ENCODE measurements around the gene RIMS1. TPM values are rescaled to one million over a fixed set of nuclear protein-coding genes. Genes with fewer than 3 reads are reported as not detected.
"Not testable (repeated sequence)": the region's sequence is repeated elsewhere in the genome, so short reads cannot be mapped to it uniquely, and the experiment has no call there.

RIMS1 gene
- total and polyA plus RNA-seq, 2 donors, result 0.09 to 0.14 TPM

- no peak overlapping the region for H3K4me3 ChIP-seq (ENCODE audit: low read length in 2 of 2)
- no peaks in the 10 kb centered on the region for H3K9me3 ChIP-seq (ENCODE audit: control insufficient read depth in 2 of 2, insufficient read depth in 1 of 2, low read length in 1 of 2)
- H3K36me3 ChIP-seq (ENCODE audit: control insufficient read depth in 2 of 2, insufficient read depth in 2 of 2, low read length in 1 of 2), result no peaks in the 10 kb centered on the region
- no peaks in the 10 kb centered on the region for H3K27me3 ChIP-seq (ENCODE audit: control insufficient read depth in 2 of 2, insufficient read depth in 1 of 2, low read length in 1 of 2)
- no peak for DNase-seq (ENCODE audit: low read depth in 6 of 9, low spot score in 9 of 9)
- H3K27ac ChIP-seq (ENCODE audit: low read depth in 1 of 2, low read length in 1 of 2), result no peak overlapping the region
- H3K4me1 ChIP-seq (ENCODE audit: control insufficient read depth in 2 of 2, insufficient read depth in 2 of 2, low read length in 2 of 2), result no peaks in the 10 kb centered on the region
- WGBS, result 89% methylated on average over 7 of the region's 7 CpGs
These were observed 79.1 kb downstream of the RIMS1 start for GRCh38 chr6:71965404-71965803.

- H3K27me3 ChIP-seq (ENCODE audit: control insufficient read depth in 2 of 2, insufficient read depth in 1 of 2, low read length in 1 of 2), result no peaks in the 10 kb centered on the region
- H3K36me3 ChIP-seq (ENCODE audit: control insufficient read depth in 2 of 2, insufficient read depth in 2 of 2, low read length in 1 of 2), result no peaks in the 10 kb centered on the region
- H3K27ac ChIP-seq (ENCODE audit: low read depth in 1 of 2, low read length in 1 of 2), result no peak overlapping the region
- H3K4me3 ChIP-seq (ENCODE audit: low read length in 2 of 2), result no peak overlapping the region
- H3K4me1 ChIP-seq (ENCODE audit: control insufficient read depth in 2 of 2, insufficient read depth in 2 of 2, low read length in 2 of 2), result no peaks in the 10 kb centered on the region
- DNase-seq (ENCODE audit: low read depth in 6 of 9, low spot score in 9 of 9), result no peak
- 90% methylated on average over 5 of the region's 5 CpGs for WGBS
- no peaks in the 10 kb centered on the region for H3K9me3 ChIP-seq (ENCODE audit: control insufficient read depth in 2 of 2, insufficient read depth in 1 of 2, low read length in 1 of 2)
These were observed 81.1 kb downstream of the RIMS1 start for GRCh38 chr6:71967436-71967835.

GRCh38 chr6:71977884-71978283 lies 91.5 kb downstream of the RIMS1 start:
- no peaks in the 10 kb centered on the region for H3K4me1 ChIP-seq (ENCODE audit: control insufficient read depth in 2 of 2, insufficient read depth in 2 of 2, low read length in 2 of 2)
- H3K27me3 ChIP-seq (ENCODE audit: control insufficient read depth in 2 of 2, insufficient read depth in 1 of 2, low read length in 1 of 2), result no peaks in the 10 kb centered on the region
- H3K36me3 ChIP-seq (ENCODE audit: control insufficient read depth in 2 of 2, insufficient read depth in 2 of 2, low read length in 1 of 2), result no peaks in the 10 kb centered on the region
- 69% methylated on average over 4 of the region's 4 CpGs for WGBS
- no peak overlapping the region for H3K27ac ChIP-seq (ENCODE audit: low read depth in 1 of 2, low read length in 1 of 2)
- DNase-seq (ENCODE audit: low read depth in 6 of 9, low spot score in 9 of 9), result no peak
- H3K4me3 ChIP-seq (ENCODE audit: low read length in 2 of 2), result no peak overlapping the region
- no peaks in the 10 kb centered on the region for H3K9me3 ChIP-seq (ENCODE audit: control insufficient read depth in 2 of 2, insufficient read depth in 1 of 2, low read length in 1 of 2)

- no peak for DNase-seq (ENCODE audit: low read depth in 6 of 9, low spot score in 9 of 9)
- 89% methylated on average over 2 of the region's 2 CpGs for WGBS
These were observed 93.6 kb downstream of the RIMS1 start for GRCh38 chr6:71979911-71980310.

GRCh38 chr6:71982389-71982788 lies 96.0 kb downstream of the RIMS1 start:
- no peaks in the 10 kb centered on the region for H3K27me3 ChIP-seq (ENCODE audit: control insufficient read depth in 2 of 2, insufficient read depth in 1 of 2, low read length in 1 of 2)
- no peaks in the 10 kb centered on the region for H3K36me3 ChIP-seq (ENCODE audit: control insufficient read depth in 2 of 2, insufficient read depth in 2 of 2, low read length in 1 of 2)
- DNase-seq (ENCODE audit: low read depth in 6 of 9, low spot score in 9 of 9), result no peak
- H3K9me3 ChIP-seq (ENCODE audit: control insufficient read depth in 2 of 2, insufficient read depth in 1 of 2, low read length in 1 of 2), result no peaks in the 10 kb centered on the region
- no peak overlapping the region for H3K27ac ChIP-seq (ENCODE audit: low read depth in 1 of 2, low read length in 1 of 2)
- H3K4me1 ChIP-seq (ENCODE audit: control insufficient read depth in 2 of 2, insufficient read depth in 2 of 2, low read length in 2 of 2), result no peaks in the 10 kb centered on the region
- WGBS, result 54% methylated on average over 1 of the region's 1 CpG
- H3K4me3 ChIP-seq (ENCODE audit: low read length in 2 of 2), result no peak overlapping the region

More at GRCh38 chr6:71979911-71980310, 93.6 kb downstream of the RIMS1 start:
- no peak overlapping the region for H3K27ac ChIP-seq (ENCODE audit: low read depth in 1 of 2, low read length in 1 of 2)
- no peaks in the 10 kb centered on the region for H3K36me3 ChIP-seq (ENCODE audit: control insufficient read depth in 2 of 2, insufficient read depth in 2 of 2, low read length in 1 of 2)
- no peaks in the 10 kb centered on the region for H3K9me3 ChIP-seq (ENCODE audit: control insufficient read depth in 2 of 2, insufficient read depth in 1 of 2, low read length in 1 of 2)
- H3K4me3 ChIP-seq (ENCODE audit: low read length in 2 of 2), result no peak overlapping the region
- no peaks in the 10 kb centered on the region for H3K27me3 ChIP-seq (ENCODE audit: control insufficient read depth in 2 of 2, insufficient read depth in 1 of 2, low read length in 1 of 2)
- no peaks in the 10 kb centered on the region for H3K4me1 ChIP-seq (ENCODE audit: control insufficient read depth in 2 of 2, insufficient read depth in 2 of 2, low read length in 2 of 2)

GRCh38 chr6:71983131-71983530 lies 96.8 kb downstream of the RIMS1 start:
- DNase-seq (ENCODE audit: low read depth in 6 of 9, low spot score in 9 of 9), result no peak
- Histone ChIP-seq H3K27ac (ENCODE audit: low read depth in 1 of 2, low read length in 1 of 2) (no peak overlapping the region), H3K9me3 (ENCODE audit: control insufficient read depth in 2 of 2, insufficient read depth in 1 of 2, low read length in 1 of 2) (no peaks in the 10 kb centered on the region), H3K36me3 (ENCODE audit: control insufficient read depth in 2 of 2, insufficient read depth in 2 of 2, low read length in 1 of 2) (no peaks in the 10 kb centered on the region), H3K4me1 (ENCODE audit: control insufficient read depth in 2 of 2, insufficient read depth in 2 of 2, low read length in 2 of 2) (no peaks in the 10 kb centered on the region), H3K4me3 (ENCODE audit: low read length in 2 of 2) (no peak overlapping the region), H3K27me3 (ENCODE audit: control insufficient read depth in 2 of 2, insufficient read depth in 1 of 2, low read length in 1 of 2) (no peaks in the 10 kb centered on the region)
- 96% methylated on average over 1 of the region's 1 CpG for WGBS

GRCh38 chr6:71994705-71995271 lies 108.4 kb downstream of the RIMS1 start:
- Histone ChIP-seq H3K4me3 (ENCODE audit: low read length in 2 of 2) (no peak overlapping the region), H3K4me1 (ENCODE audit: control insufficient read depth in 2 of 2, insufficient read depth in 2 of 2, low read length in 2 of 2) (no peaks in the 10 kb centered on the region), H3K9me3 (ENCODE audit: control insufficient read depth in 2 of 2, insufficient read depth in 1 of 2, low read length in 1 of 2) (no peaks in the 10 kb centered on the region), H3K27me3 (ENCODE audit: control insufficient read depth in 2 of 2, insufficient read depth in 1 of 2, low read length in 1 of 2) (no peaks in the 10 kb centered on the region), H3K27ac (ENCODE audit: low read depth in 1 of 2, low read length in 1 of 2) (no peak overlapping the region), H3K36me3 (ENCODE audit: control insufficient read depth in 2 of 2, insufficient read depth in 2 of 2, low read length in 1 of 2) (no peaks in the 10 kb centered on the region)
- 96% methylated on average over 1 of the region's 1 CpG for WGBS
- DNase-seq (ENCODE audit: low read depth in 6 of 9, low spot score in 9 of 9), result no peak

GRCh38 chr6:71997341-71997740 lies 111.0 kb downstream of the RIMS1 start:
- Histone ChIP-seq H3K9me3 (ENCODE audit: control insufficient read depth in 2 of 2, insufficient read depth in 1 of 2, low read length in 1 of 2) (no peaks in the 10 kb centered on the region), H3K4me3 (ENCODE audit: low read length in 2 of 2) (no peak overlapping the region), H3K4me1 (ENCODE audit: control insufficient read depth in 2 of 2, insufficient read depth in 2 of 2, low read length in 2 of 2) (no peaks in the 10 kb centered on the region), H3K27me3 (ENCODE audit: control insufficient read depth in 2 of 2, insufficient read depth in 1 of 2, low read length in 1 of 2) (no peaks in the 10 kb centered on the region), H3K36me3 (ENCODE audit: control insufficient read depth in 2 of 2, insufficient read depth in 2 of 2, low read length in 1 of 2) (no peaks in the 10 kb centered on the region), H3K27ac (ENCODE audit: low read depth in 1 of 2, low read length in 1 of 2) (no peak overlapping the region)
- 96% methylated on average over 1 of the region's 1 CpG for WGBS
- no peak for DNase-seq (ENCODE audit: low read depth in 6 of 9, low spot score in 9 of 9)

- 95% methylated on average over 4 of the region's 4 CpGs for WGBS
- no peaks in the 10 kb centered on the region for H3K4me1 ChIP-seq (ENCODE audit: control insufficient read depth in 2 of 2, insufficient read depth in 2 of 2, low read length in 2 of 2)
- no peak for DNase-seq (ENCODE audit: low read depth in 6 of 9, low spot score in 9 of 9)
- H3K4me3 ChIP-seq (ENCODE audit: low read length in 2 of 2), result no peak overlapping the region
- H3K27ac ChIP-seq (ENCODE audit: low read depth in 1 of 2, low read length in 1 of 2), result no peak overlapping the region
- H3K27me3 ChIP-seq (ENCODE audit: control insufficient read depth in 2 of 2, insufficient read depth in 1 of 2, low read length in 1 of 2), result no peaks in the 10 kb centered on the region
- H3K9me3 ChIP-seq (ENCODE audit: control insufficient read depth in 2 of 2, insufficient read depth in 1 of 2, low read length in 1 of 2), result peaks cover 0 to 9% of the 10 kb centered on the region in 2 donors
- H3K36me3 ChIP-seq (ENCODE audit: control insufficient read depth in 2 of 2, insufficient read depth in 2 of 2, low read length in 1 of 2), result no peaks in the 10 kb centered on the region
These were observed 116.1 kb downstream of the RIMS1 start for GRCh38 chr6:72002415-72002814.

- H3K4me3 ChIP-seq (ENCODE audit: low read length in 2 of 2); H3K9me3 ChIP-seq (ENCODE audit: control insufficient read depth in 2 of 2, insufficient read depth in 1 of 2, low read length in 1 of 2); H3K36me3 ChIP-seq (ENCODE audit: control insufficient read depth in 2 of 2, insufficient read depth in 2 of 2, low read length in 1 of 2); DNase-seq (ENCODE audit: low read depth in 6 of 9, low spot score in 9 of 9); H3K4me1 ChIP-seq (ENCODE audit: control insufficient read depth in 2 of 2, insufficient read depth in 2 of 2, low read length in 2 of 2); H3K27me3 ChIP-seq (ENCODE audit: control insufficient read depth in 2 of 2, insufficient read depth in 1 of 2, low read length in 1 of 2); H3K27ac ChIP-seq (ENCODE audit: low read depth in 1 of 2, low read length in 1 of 2): not testable (repeated sequence)
- WGBS, result 93% methylated on average over 9 of the region's 9 CpGs
These were observed 120.2 kb downstream of the RIMS1 start for GRCh38 chr6:72006591-72006990.

Data from thymus (tissue), 11 donors.